Endothelial cell of umbilical vein (primary cell): Measurements from ENCODE around the gene PCED1B. TPM values are rescaled to one million over a fixed set of nuclear protein-coding genes. Genes with fewer than 3 reads are reported as not detected.
A peak's percentile ranks its signal among the peaks of the same experiment; 100 is the strongest.

ENCODE experiments used
- Bru-seq: library from RNA; stranded (reverse); fragments of 400-500 nt; gene quantifications from one replicate; lab custom pipeline; 2021; lab: Mats Ljungman, UMichigan
- BruChase-seq, 2 experiments: library from RNA; stranded (reverse); fragments of 400-500 nt; gene quantifications; one replicate each; lab custom pipeline; 2021; lab: Mats Ljungman, UMichigan
- BruUV-seq: library from RNA; stranded (reverse); fragments of 400-500 nt; replicated peaks from 2 replicates; lab custom pipeline; 2021; lab: Mats Ljungman, UMichigan
- CTCF ChIA-PET: fragments of 300-600, 350-600 bp; sonication (Branson Sonifier 250); formaldehyde crosslinking; loops from one replicate; lab custom pipeline; 2021; ENCODE audit warnings: antibody characterized with exemption, inconsistent platforms; lab: Charles Lee
- POLR2A ChIA-PET: fragments of 300-600, 350-600 bp; sonication (Branson Sonifier 250); formaldehyde crosslinking; loops from one replicate; lab custom pipeline; 2021; ENCODE audit warnings: antibody characterized with exemption, inconsistent platforms; lab: Charles Lee
- DNase-seq: peaks from one replicate; pipeline ENCODE4 v3.0.0-alpha.2; 2011; ENCODE audit warnings: low read depth, low spot score
- FAIRE-seq: peaks from 2 replicates; lab custom pipeline; 2011; peaks lifted over from hg19 to GRCh38; lab: Jason Lieb, UNC
- H2AFZ ChIP-seq: 2 replicates; pipeline ENCODE4 v1.6.0; 2012; ENCODE audit warnings: low read depth, low read length, control low read depth, inconsistent platforms
- H3K27ac ChIP-seq: 2 replicates; pipeline ENCODE4 v1.5.1; 2011; ENCODE audit warnings: low read depth, mild to moderate bottlenecking, control low read depth, low read length, moderate library complexity; ENCODE audit not compliant: insufficient read depth
- H3K27me3 ChIP-seq, 2 experiments: 2 replicates each; pipeline versions ENCODE4 v1.6.0 to v1.6.1; 2011; ENCODE audit warnings: low read length in 2 of 2, mixed read lengths in 1 of 2; ENCODE audit not compliant: control insufficient read depth in 2 of 2, insufficient read depth in 2 of 2
- H3K36me3 ChIP-seq, 2 experiments: 2 replicates in 1 of 2; 3 replicates in 1 of 2; pipeline ENCODE4 v1.5.1; 2011; ENCODE audit warnings: low read length in 2 of 2, mild to moderate bottlenecking in 1 of 2, moderate library complexity in 1 of 2; ENCODE audit not compliant: control insufficient read depth in 2 of 2, insufficient read depth in 2 of 2; ENCODE audit errors: extremely low read depth in 1 of 2
- H3K4me1 ChIP-seq: 3 replicates; pipeline ENCODE4 v1.5.1; 2011; ENCODE audit warnings: mild to moderate bottlenecking, low read length; ENCODE audit not compliant: control insufficient read depth, insufficient read depth; ENCODE audit errors: extremely low read depth
- H3K4me2 ChIP-seq: 2 replicates; pipeline ENCODE4 v1.6.1; 2011; ENCODE audit warnings: low read length, control low read depth, mixed read lengths; ENCODE audit not compliant: insufficient read depth
- H3K4me3 ChIP-seq, 3 experiments: fragments of 200-600 bp in 1 of 3; sonication (generic), shearing (Covaris generic) in 1 of 3; replicated peaks in 1 of 3; 2 replicates each; pipeline ENCODE4 v1.5.1; 2011 to 2016; ENCODE audit warnings: control low read depth in 3 of 3, low read length in 3 of 3, mild to moderate bottlenecking in 2 of 3, inconsistent platforms in 1 of 3, low read depth in 1 of 3, moderate library complexity in 1 of 3; ENCODE audit not compliant: insufficient read depth in 1 of 3
- H3K79me2 ChIP-seq: 2 replicates; pipeline ENCODE4 v1.6.0; 2012; ENCODE audit warnings: low read length, inconsistent platforms; ENCODE audit not compliant: control insufficient read depth, insufficient read depth
- H3K9ac ChIP-seq: replicated peaks from 2 replicates; pipeline ENCODE3; 2011; ENCODE audit warnings: low read length, control low read depth; ENCODE audit not compliant: insufficient read depth; ENCODE audit errors: extremely low read depth
- H3K9me1 ChIP-seq: replicated peaks from 3 replicates; pipeline ENCODE4 v1.6.0; 2011; ENCODE audit warnings: mild to moderate bottlenecking, low read length; ENCODE audit not compliant: control insufficient read depth, insufficient read depth; ENCODE audit errors: extremely low read depth
- H3K9me3 ChIP-seq: replicated peaks from 2 replicates; pipeline ENCODE4 v1.5.1; 2012; ENCODE audit warnings: low read length, inconsistent platforms; ENCODE audit not compliant: control insufficient read depth, insufficient read depth
- H4K20me1 ChIP-seq: replicated peaks from 2 replicates; pipeline ENCODE3; 2011; ENCODE audit warnings: mild to moderate bottlenecking, low read length; ENCODE audit not compliant: control insufficient read depth, insufficient read depth; ENCODE audit errors: extremely low read depth
- FOS ChIP-seq: IDR thresholded peaks from 2 replicates; pipeline ENCODE4 v1.6.1; 2011; ENCODE audit warnings: mild to moderate bottlenecking, low read length, moderate library complexity, borderline replicate concordance; ENCODE audit not compliant: insufficient read depth
- dilution Hi-C: fragments of 300-500 bp; cut with MboI; formaldehyde crosslinking; loops from one replicate; pipeline ENCODE4 v1.15.0; 2019; ENCODE audit warnings: low sequenced_read_pairs; ENCODE audit not compliant: extremely low pct_ligation_motif_present
- intact Hi-C: fragments of 100-400 bp; cut with micrococcal nuclease; formaldehyde crosslinking; loops from one replicate; pipeline ENCODE4 v1.10.0; 2022
- long read RNA-seq: library from polyadenylated mRNA; stranded (forward); transcript quantifications from one replicate; pipeline ENCODE4 v2.0.0, GENCODE V29; 2021
- polyA minus RNA-seq, 3 experiments: library from RNA; depleted of rRNA, polyadenylated mRNA; stranded (reverse); fragments of >200 nt; gene quantifications; 1 replicate in 1 of 3; 2 replicates in 2 of 3; pipeline ENCODE4 v1.2.3, GENCODE V29; 2011
- polyA plus RNA-seq, 4 experiments: library from polyadenylated mRNA; depleted of rRNA in 3 of 4; stranded (reverse) in 3 of 4; unstranded in 1 of 4; fragments of >200 nt; gene quantifications; 2 replicates each; pipeline versions ENCODE4 v1.2.1 to v1.2.3, GENCODE V29; 2011 to 2012; ENCODE audit warnings: missing spikeins in 1 of 4
- total RNA-seq: library from RNA; stranded (reverse); gene quantifications from 2 replicates; pipeline ENCODE4 v1.2.3, GENCODE V29; 2021
- TF ChIP-seq, protein P1 (sequence below), 2 donors: IDR thresholded peaks; 1 replicate in 1 of 2; 2 replicates in 1 of 2; pipeline ENCODE4 v1.5.1; 2011; ENCODE audit warnings: low read length in 2 of 2, mild to moderate bottlenecking in 2 of 2, moderate library complexity in 2 of 2, control low read depth in 1 of 2, inconsistent platforms in 1 of 2, low read depth in 1 of 2; ENCODE audit not compliant: insufficient read depth in 1 of 2; ENCODE audit errors: extremely low read depth in 1 of 2

PCED1B gene, protein sequence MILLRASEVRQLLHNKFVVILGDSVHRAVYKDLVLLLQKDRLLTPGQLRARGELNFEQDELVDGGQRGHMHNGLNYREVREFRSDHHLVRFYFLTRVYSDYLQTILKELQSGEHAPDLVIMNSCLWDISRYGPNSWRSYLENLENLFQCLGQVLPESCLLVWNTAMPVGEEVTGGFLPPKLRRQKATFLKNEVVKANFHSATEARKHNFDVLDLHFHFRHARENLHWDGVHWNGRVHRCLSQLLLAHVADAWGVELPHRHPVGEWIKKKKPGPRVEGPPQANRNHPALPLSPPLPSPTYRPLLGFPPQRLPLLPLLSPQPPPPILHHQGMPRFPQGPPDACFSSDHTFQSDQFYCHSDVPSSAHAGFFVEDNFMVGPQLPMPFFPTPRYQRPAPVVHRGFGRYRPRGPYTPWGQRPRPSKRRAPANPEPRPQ
- total RNA-seq: 1.5 and 2.6 TPM in 2 replicates
- 1.7 TPM in 2 replicates for polyA plus RNA-seq
- polyA plus RNA-seq (2011; cell fraction: cytosol; rRNA removed): 0.61 and 0.78 TPM in 2 replicates
- 2.5 and 2.7 TPM in 2 replicates for polyA plus RNA-seq (2011; cell fraction: nucleus; rRNA removed)
- 1.7 and 2.4 TPM in 2 replicates for polyA plus RNA-seq (2012)
- 0.49 and 1.4 TPM in 2 replicates for polyA minus RNA-seq
- 0.72 TPM for polyA minus RNA-seq (2011; cell fraction: cytosol; rRNA and poly(A)+ RNA removed)
- polyA minus RNA-seq (2011; cell fraction: nucleus; rRNA and poly(A)+ RNA removed): 1.2 and 1.4 TPM in 2 replicates
- percentile 51 among the genes with signal in this experiment for Bru-seq, nascent RNA
- percentile 61 among the genes with signal in this experiment for BruChase-seq, experiment 1, labeled RNA remaining after a 6-hour chase
- percentile 66 among the genes with signal in this experiment for BruChase-seq, experiment 2, labeled RNA remaining after a 2-hour chase
- long read RNA-seq, partial matches to known transcripts: 0 of 4 reads
- long read RNA-seq, other reads (novel, unspliced or antisense): 3 of 4 reads

DNA sequence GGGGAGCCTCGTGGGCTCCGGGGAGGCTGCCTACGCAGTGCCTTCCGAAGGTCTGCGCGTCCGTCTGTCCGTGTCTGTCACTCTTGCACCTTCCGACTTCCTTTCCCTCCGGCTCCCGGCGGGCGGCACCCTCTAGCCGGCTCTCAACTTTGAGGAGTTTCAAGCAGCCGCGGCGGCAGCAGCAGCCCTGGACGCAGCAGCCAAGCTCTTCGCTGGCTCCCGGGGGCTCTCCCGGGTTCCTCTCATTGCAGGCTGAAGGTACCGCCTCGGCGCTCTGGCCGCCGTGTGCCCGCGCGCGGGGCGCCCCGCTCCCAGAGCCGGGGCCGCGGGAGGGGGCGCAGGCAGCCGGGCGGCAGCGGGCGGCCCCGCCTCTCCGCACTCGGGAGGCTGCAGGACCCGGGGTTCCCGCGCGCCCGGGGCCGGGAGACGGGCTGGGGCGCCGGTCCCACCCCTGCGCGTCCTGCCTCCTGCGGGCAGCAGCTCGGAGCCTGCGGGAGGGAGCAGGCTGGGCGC is at the start of gene PCED1B, which contains the start of gene AMIGO2:
Gene PCED1B (plus strand): TSS at position 154 of the 513 bp plus-strand sequence. CDS start 155,443 bp downstream, outside the sequence.
Gene AMIGO2 (minus strand): TSS at position 492 of the 513 bp plus-strand sequence. CDS start 957 bp downstream, outside the sequence.
- FAIRE-seq: no peak
- dilution Hi-C loops (no loop called here), intact Hi-C loops (loop anchor here (1.0 kb wide), 1 partner anchor 229 kb away; no protein-coding TSS in a partner anchor)
- no TSS peak for BruUV-seq
- TF ChIP-seq FOS: no peak
- TF ChIP-seq, protein P1, sequence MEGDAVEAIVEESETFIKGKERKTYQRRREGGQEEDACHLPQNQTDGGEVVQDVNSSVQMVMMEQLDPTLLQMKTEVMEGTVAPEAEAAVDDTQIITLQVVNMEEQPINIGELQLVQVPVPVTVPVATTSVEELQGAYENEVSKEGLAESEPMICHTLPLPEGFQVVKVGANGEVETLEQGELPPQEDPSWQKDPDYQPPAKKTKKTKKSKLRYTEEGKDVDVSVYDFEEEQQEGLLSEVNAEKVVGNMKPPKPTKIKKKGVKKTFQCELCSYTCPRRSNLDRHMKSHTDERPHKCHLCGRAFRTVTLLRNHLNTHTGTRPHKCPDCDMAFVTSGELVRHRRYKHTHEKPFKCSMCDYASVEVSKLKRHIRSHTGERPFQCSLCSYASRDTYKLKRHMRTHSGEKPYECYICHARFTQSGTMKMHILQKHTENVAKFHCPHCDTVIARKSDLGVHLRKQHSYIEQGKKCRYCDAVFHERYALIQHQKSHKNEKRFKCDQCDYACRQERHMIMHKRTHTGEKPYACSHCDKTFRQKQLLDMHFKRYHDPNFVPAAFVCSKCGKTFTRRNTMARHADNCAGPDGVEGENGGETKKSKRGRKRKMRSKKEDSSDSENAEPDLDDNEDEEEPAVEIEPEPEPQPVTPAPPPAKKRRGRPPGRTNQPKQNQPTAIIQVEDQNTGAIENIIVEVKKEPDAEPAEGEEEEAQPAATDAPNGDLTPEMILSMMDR (IDR thresholded peaks at IDR 0.05; ENCODE audit: extremely low read depth in 1 of 2, insufficient read depth in 1 of 2, low read depth in 1 of 2, low read length in 2 of 2): peak in 1 of 2 donors; percentile 18
- Histone ChIP-seq H3K27me3 (no peaks in the 10 kb centered on the region), H2AFZ (peak within 1 kb of the TSS; percentile 89), H3K9ac (peak within 1 kb of the TSS; percentile 92), H3K9me1 (no peaks in the 10 kb centered on the region), H3K4me1 (peaks cover 13% of the 10 kb centered on the region), H3K4me3 (peak within 1 kb of the TSS; percentile 65 to 91 (median 78)), H3K4me2 (peak within 1 kb of the TSS; percentile 95), H4K20me1 (no peaks in the 10 kb centered on the region), H3K9me3 (no peaks in the 10 kb centered on the region), H3K79me2 (no peaks in the 10 kb centered on the region), H3K36me3 (no peaks in the 10 kb centered on the region), H3K27ac (peak within 1 kb of the TSS; percentile 97)
- POLR2A ChIA-PET: no interaction called here
- DNase-seq: peak; percentile 67
- CTCF ChIA-PET: interaction anchor here (0.6 to 6.9 kb wide), 26 partner anchors 8 to 607 kb away, joined by 3 to 90 read pairs (median 4); no protein-coding TSS in a partner anchor
